Kidney epithelial cell (primary cell): ENCODE results near the gene EHBP1. TPM values are rescaled to one million over a fixed set of nuclear protein-coding genes. Genes with fewer than 3 reads are reported as not detected.

Experiments
- DNase-seq: peaks from one replicate; pipeline ENCODE4 v3.0.0-alpha.2; 2010; ENCODE audit warnings: low read depth
- H3K27me3 ChIP-seq: 2 replicates; pipeline ENCODE4 v1.6.0; 2011; ENCODE audit warnings: low read length; ENCODE audit not compliant: control insufficient read depth, insufficient read depth
- H3K36me3 ChIP-seq: 2 replicates; pipeline ENCODE4 v1.5.1; 2011; ENCODE audit warnings: low read length; ENCODE audit not compliant: control insufficient read depth, insufficient read depth
- H3K4me3 ChIP-seq: 2 replicates; pipeline ENCODE4 v1.5.1; 2011; ENCODE audit warnings: low read depth, mild to moderate bottlenecking, control low read depth, low read length
- CTCF ChIP-seq: IDR thresholded peaks from 2 replicates; pipeline ENCODE4 v1.5.1; 2011; ENCODE audit warnings: mild to moderate bottlenecking, moderate library complexity, low read length, control low read depth, inconsistent platforms; ENCODE audit not compliant: insufficient read depth, poor library complexity, severe bottlenecking
- total RNA-seq: library from RNA; depleted of rRNA; stranded (reverse); fragments of >200 nt; gene quantifications from 2 replicates; pipeline ENCODE4 v1.2.3, GENCODE V29; 2015

Gene EHBP1
- total RNA-seq, 1 donor from 2014 or later = 22.9 TPM

DNA sequence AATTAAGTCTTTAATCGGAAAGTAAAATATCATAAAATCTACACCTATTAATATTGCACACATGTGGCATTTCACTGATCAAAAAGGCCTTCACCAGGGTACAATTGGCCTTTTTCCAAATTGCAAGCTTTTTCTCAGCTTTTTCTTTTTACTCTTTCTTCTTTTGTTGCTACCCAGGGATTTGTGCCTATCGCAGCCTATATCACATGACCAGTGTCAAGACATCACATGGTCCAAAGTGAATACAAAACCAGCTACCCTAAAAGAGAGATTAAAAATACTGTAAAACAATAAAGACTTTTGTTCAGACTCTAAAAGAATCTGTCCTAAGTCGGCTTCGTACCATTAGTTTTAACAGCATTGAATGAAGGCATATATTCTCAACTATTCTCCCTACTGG is 330.1 kb downstream of the EHBP1 start:
- no peaks in the 10 kb centered on the region for H3K36me3 ChIP-seq
- TF ChIP-seq CTCF = no peak
- no peaks in the 10 kb centered on the region for H3K27me3 ChIP-seq
- no peak for DNase-seq
- H3K4me3 ChIP-seq = no peak overlapping the region

DNA sequence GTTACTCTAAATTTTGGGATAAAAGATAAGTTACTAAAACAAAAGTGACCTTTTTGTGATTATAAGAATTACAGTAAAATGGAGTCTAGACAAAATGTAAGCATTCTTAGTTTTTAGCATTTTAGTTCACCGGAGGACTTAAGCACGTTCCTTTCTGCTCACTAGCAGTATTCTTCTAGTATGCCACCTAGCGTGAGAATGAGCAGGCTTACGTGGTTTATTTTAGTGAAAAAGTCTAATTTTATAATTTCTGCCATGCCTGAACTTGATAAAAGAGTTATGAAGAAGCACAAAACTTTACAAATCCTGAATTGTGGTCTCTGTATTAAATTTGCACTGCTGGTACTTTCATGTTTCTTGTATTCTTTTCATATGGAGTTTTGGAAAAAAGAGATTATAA is 332.5 kb downstream of the EHBP1 start:
- TF ChIP-seq CTCF = no peak
- no peaks in the 10 kb centered on the region for H3K36me3 ChIP-seq
- no peaks in the 10 kb centered on the region for H3K27me3 ChIP-seq
- no peak for DNase-seq
- H3K4me3 ChIP-seq = no peak overlapping the region

GRCh38 chr2:63040586-63040985 is 335.1 kb downstream of the EHBP1 start:
- Histone ChIP-seq H3K4me3 (no peak overlapping the region), H3K36me3 (no peaks in the 10 kb centered on the region), H3K27me3 (peaks cover 3% of the 10 kb centered on the region)
- no peak for DNase-seq
- TF ChIP-seq CTCF = no peak

DNA sequence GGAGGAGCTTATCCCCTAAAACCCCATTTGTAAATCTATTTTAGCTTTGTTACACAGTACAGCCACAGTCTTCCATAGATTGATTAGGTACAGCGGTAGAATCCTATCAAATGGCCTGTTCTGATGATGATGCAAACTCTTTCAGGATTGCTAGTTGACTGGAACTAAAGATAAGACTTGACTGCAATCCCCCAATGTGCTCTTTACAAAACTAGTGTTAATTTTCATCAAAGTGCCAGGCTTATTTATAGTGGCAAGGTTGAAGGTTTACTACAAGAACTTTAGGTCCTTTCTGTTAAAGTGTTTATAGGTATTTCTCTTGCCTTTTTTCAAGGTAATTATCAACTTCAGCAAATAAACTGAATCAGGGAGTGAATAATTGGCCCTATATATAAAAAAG is 336.1 kb downstream of the EHBP1 start:
- no peak for DNase-seq

DNA sequence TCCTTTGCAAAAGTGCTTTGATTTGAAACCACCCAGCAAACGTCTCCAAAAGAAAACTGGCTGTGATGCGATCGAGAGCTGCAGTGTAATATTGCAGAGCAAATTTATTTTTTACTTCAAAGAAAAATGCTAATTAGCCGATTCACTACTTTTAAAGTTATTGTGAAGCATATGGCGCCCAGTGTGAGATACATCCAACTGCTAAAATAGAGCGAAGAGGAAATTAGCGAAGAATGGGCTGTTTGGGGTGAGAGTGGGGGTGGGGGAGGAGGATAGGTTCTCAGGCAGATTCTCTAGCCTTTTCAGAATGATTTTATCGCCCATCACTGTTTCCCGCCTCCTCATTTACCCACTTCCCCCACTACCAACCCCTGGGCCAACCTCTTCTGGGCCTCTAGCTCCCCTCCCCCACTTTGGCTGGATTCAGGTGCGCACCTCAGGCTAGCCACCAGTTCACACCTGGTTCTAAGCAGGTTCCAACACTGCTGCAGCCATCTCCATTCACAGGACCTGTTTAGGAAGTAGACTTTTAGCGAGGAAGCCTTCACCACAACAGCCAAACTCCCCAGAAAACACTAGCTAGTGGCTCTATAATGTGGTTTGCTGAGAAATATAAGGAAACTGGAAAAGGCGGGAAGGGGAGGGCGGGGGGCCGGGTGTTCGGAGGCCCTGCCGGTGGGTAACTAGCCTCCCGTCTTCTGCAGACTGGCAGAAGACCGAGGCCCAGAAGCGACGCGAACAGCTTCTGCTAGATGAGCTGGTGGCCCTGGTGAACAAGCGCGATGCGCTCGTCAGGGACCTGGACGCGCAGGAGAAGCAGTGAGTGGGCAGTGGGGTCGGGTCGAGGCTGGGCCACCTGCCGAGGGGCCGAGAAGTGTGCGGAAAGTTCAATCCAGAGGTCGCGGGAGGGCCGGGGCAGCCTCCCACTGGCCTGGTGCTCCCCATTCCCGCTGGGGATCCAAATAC is 339.1 kb downstream of the EHBP1 start:
- TF ChIP-seq CTCF = no peak
- no peaks in the 10 kb centered on the region for H3K36me3 ChIP-seq
- H3K27me3 ChIP-seq = peaks cover 33% of the 10 kb centered on the region

More for the DNA sequence above, 336.1 kb downstream of the EHBP1 start:
- H3K4me3 ChIP-seq = no peak overlapping the region
- H3K27me3 ChIP-seq = peaks cover 3% of the 10 kb centered on the region
- no peaks in the 10 kb centered on the region for H3K36me3 ChIP-seq
- TF ChIP-seq CTCF = no peak

More for the DNA sequence above, 339.1 kb downstream of the EHBP1 start:
- H3K4me3 ChIP-seq = no peak overlapping the region
- DNase-seq = no peak
